Measurements from ENCODE around the gene CFAP107.
"Not testable (repeated sequence)": the region's sequence is repeated elsewhere in the genome, so short reads cannot be mapped to it uniquely, and the experiment has no call there.

The CFAP107 gene, protein sequence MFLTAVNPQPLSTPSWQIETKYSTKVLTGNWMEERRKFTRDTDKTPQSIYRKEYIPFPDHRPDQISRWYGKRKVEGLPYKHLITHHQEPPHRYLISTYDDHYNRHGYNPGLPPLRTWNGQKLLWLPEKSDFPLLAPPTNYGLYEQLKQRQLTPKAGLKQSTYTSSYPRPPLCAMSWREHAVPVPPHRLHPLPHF

DNA sequence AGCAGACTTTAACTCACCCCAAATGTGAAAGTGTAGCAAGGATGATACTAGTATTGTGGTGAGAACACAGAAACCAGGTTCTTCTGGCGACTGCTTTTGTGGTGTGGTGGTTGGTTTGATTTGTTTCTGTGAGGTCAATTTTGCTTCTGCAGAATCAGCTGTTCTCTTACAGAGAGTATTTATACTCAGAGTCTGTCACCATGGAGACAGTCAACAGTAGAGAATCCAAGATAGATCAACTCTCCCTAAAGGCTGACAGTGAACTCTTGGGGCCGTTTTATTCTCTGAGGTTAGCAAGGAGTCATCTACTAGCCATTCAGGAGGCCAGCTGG lies at the start of gene CFAP107:
Gene CFAP107 (plus strand): TSS at position 209 of the 332 bp plus-strand sequence. CDS start 231 bp downstream, outside the sequence.
- DNase-seq: no peak

DNA sequence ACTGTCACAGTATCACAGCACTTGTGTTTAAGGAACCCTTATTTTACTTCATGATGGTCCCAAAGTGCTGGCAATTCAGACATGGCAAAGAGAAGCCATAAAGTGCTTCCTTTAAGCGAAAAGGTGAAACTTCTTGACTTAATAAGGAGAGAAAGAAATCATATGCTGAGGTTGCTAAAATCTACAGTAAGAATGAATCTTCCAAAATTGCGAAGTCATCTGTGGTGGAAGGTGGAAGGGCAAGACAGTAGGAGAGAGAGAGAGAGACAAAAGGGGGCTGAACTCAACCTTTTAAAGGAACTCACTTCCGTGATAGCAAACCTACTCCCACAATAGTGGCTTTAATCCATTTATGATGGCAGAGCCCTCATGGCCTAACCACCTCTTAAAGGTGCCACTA lies 49.3 kb upstream of the CFAP107 start:
- no peak for DNase-seq

DNA sequence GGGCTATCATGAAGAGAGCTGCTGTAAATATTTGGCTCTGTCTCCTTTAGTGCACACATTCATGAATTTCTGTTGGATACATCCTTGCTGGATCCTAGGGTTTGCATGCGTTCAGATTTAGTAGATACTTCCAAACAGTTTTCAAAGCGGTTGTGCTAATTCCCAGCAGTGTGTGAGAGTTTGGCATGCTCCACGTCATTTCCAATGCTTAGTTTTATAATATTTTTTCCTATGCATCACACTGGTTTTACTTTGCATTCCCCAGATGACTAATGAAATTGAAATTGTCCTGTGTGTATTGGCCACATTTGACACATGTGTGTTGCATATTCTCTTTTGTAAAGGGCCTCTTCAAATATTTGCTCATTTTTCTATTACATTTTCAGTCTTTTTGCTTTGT lies 48.6 kb upstream of the CFAP107 start:
- no peak for DNase-seq

DNA sequence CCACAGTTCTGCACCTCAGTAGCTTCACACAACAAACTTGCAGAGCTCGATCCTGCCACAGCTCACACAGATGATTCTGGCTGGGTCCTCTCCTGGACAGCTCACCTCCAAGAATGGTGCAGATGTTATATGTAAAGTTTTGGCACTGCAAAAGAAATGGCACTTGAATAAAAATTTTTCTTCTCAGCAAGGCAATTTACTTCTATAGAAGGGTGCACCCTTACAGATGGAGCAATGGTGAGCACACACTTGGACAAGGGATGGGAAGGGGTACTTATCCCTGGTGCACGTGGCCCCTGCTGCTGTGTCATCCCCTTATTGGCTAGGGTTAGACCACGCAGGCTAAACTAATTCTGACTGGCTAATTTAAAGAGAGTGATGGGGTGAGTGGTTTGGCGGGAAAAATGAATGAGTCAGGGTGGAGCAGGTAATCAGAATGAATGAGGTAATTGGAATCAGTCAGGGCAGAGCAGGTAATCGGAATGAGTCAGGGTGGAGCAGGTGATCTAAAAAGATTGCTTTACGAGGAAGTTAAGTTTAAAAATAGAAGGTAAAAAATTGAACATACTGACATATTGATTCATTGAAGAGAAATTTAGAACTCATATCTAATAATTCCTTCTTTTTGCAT lies 42.1 kb upstream of the CFAP107 start:
- no peak for DNase-seq

DNA sequence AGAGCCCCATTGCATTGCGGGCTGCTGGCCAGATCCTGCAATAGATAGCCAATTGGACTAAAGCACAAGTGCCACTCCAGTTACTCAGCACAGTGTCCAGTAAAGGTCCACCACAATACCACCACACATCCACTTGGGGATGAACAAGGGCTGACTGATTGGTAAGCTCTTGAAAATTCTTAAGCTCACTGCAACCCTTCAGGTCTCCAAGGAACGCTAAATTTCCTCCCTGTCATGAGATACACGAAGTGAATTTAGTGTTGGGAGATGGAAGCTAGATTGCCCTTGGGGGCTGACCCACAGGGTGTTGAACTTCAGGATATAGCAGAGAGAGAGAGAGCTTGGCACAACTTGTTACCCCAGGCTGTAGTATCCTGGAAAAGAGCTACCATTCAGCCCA lies 39.9 kb upstream of the CFAP107 start:
- DNase-seq: no peak

DNA sequence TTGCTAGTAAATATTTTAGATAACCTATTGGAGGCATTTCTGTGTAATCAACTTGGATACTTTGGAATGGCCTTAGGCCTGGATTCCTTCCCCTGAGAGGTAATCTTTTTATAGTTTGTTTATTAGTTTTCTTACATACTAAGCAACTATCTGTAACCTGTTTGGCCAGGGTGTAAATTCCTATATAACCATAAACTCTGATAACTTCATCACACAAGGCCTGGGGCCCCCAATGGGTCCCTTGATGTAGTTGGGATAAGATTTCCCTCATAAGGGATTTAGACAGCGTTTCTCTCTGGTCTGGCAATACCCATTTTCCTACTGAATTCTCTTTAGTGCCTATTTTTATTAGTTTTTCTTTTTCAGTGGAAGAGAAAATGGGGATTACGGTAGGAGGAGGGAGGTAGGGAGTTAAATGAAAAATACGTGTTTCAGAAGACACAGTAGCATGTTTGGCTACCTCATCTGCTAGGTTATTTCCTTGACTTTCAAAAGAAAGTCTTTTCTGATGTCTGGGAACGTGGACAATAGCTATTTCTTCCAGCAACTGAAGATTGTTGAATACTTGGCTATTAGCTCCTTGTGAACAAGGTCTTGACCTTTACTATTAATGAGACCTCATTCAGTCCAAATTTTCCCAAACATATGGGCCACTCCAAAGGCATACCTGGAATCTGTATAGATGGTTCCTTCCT lies 37.5 kb upstream of the CFAP107 start:
- no peak for DNase-seq

DNA sequence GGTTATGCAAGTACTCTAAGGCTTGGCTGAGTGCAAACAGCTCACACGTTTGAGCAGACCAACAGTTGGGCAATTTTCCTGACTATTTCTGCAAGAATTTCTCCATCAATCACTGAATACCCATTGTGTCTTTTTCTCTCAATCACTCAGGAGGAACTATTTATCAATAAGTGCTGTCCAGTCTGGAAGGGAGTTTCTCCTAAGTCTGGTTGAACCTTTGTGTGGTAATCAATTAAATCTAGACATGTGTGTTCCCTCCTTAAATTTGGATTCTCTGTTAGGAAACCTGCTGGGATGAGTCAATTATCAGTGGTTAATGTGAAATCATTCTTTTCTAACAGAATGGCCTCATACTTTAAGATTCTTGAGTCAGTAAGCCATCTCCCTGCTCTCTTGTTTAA lies 36.9 kb upstream of the CFAP107 start:
- DNase-seq: no peak

DNA sequence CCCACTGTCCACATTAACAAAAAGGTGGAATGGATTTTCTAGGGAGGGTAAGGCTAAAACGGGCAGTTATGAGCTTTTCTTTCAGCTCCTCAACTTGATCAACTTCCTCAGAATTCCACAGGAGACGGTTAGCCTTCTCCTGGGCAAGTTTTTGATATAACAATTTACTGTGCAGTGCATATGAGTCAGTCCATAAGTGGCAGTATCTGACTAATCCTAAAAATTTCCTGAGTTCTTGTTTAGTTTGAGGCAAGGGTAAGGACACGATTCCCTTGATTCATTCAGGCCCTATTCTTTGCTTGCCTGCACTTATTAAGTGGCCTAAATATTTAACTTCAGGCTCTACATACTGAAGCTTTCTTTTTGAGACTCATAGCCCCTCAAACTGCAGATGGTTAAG lies 36.3 kb upstream of the CFAP107 start:
- DNase-seq: no peak

DNA sequence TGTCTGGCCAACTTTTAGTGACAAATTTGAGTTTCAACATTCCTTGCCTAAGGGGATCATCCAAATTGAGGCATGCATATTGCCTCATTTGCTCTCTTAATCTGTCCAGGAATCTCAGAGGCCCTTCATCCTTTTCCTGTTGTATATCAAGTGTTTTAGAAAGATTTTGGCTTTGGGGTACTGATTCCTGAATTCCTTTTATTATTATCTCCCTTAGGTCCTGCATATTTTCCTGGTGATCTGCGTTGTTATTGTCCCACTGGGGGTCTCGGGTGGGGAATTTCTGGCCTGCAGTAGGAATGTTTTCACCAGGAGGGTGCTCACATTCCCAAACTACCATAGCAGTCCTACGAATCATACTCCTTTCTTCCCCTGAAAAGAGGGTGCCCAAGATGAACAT lies 34.5 kb upstream of the CFAP107 start:
- no peak for DNase-seq

DNA sequence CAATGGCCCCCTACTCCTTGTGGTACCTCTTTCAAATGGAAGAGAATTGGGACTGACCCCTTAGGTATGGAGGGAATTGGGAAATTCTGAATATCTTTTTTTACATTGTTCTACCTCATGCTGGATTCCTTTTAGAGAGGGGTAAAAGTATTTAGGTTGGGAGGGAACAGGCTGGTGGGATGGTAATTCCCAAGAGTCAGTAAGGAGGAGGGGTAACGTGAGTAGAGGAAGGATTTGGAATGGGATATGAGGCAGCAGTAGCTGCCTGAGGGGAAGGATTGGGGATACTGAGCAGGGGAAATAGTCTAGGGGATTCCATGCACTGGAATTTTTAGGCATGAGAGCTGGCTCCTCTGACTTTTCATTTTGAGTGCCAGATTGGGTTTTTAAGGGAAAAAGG lies 33.9 kb upstream of the CFAP107 start:
- DNase-seq: no peak

DNA sequence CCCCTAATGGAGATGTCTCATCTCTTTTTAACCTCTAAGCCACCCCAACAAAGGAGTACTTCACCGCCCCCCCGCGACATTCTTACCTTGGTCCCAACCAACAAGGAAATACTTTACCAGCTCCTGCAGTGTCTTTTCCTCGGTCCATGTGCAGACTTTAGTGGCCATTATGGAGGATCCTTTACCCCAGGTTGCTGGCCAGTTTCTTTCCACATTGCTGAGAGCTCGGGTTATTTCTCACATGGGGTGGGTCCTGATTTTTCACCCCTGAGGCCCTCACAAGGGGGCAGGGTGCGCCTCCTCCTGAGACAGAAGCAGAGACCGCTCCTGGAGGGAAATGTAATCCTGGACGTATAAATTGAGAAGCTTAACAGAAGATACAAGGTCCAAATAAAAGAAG lies 33.1 kb upstream of the CFAP107 start:
- no peak for DNase-seq

DNA sequence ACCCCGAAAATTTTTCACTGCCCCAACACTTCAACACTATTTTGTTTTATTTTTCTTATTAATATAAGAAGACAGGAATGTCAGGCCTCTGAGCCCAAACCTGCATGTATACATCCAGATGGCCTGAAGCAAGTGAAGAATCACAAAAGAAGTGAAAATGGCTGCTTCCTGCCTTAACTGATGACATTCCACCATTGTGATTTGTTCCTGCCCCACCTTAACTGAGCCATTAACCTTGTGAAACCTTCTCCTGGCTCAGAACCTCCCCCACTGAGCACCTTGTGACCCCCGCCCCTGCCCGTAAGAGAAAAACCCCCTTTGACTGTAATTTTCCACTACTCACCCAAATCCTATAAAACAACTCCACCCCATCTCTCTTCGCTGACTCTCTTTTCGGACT lies 32.3 kb upstream of the CFAP107 start:
- DNase-seq: not testable (repeated sequence)

DNA sequence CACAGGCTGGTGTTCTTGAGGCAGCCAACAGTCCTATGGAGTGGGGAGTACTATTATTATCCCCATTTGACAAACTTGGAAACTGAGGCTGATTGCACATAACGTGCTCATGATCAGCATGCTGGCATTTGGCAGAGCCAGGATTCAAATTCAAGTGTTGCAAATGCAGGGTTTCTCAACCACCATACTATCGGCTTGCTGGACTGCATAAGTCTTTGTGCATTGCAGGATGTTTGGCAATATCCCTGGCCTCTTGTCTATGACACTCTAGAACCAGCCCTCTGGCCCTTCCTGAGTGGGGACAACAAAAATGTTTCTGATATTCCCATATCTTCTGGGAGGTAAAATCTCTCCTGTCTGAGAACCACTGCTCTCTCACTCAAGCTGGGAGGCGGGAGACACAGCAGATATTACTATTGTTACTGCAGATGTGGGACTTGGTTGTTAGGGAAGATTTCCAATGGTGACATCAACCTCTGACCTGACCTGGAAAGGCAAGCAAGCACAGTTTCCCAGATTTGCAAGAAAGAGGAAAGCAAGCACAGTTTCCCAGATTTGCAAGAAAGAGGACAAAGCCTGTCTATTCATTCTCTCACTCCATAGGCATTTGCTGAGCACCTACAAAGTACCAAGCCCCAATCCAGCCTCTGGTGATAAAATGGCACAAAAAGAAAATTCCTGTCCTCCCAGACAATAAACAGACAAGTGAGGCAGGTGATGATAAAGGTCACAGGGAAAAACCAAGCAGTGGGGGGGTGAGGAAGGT lies 31.1 kb upstream of the CFAP107 start:
- DNase-seq: no peak

DNA sequence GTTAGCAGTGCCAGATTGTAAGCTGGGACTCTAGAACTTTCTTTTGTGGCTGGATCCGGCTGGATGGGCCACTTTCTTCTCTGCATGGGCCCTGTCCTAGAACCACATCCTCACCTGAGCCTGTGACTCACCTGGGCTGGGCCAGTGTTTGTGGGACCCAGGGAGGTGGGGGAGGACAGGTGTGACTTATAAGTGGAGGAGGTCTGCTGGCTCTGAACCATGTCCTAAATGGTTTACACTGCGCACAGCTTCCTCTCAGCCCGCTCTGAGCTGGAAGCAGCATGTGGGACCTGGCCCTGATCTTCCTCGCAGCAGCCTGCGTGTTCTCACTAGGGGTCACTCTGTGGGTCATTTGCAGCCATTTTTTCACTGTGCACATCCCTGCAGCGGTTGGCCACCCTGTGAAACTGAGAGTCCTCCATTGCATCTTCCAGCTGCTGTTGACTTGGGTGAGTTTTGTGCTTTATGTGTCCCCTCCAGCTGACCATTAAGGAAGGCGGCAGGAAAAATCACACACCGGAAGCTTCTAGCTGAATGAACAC lies 30.0 kb upstream of the CFAP107 start, which contains the start of gene AADACL3:
Gene AADACL3 (plus strand): TSS at position 215 of the 542 bp plus-strand sequence. CDS start 67 bp downstream, at position 282.
- no peak for DNase-seq

DNA sequence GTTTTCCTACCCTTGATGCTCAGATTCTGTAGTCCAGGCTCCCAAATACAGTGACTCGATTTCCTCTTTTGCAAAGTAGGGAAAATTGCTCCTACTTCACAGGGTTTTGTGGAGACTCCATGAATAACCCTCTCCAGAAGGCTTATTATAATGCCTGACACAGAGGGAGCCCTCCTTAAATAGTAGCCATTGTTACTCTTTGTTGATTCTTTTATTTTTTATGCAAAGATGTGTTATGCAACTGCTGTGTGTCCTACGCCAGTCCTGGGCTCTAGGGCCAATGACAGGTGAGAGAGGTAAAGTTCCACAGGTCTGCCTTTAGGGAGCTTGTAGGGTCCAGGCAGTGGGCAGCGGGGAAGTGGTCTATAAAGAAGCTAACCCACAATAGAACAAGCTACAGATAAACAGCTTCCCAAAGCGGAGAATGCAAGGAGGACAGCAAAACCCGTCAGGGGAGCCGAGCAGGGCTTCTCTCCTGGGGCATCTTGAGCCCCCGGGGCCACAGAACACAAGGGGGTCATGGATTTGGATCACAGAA lies 28.6 kb upstream of the CFAP107 start:
- no peak for DNase-seq

DNA sequence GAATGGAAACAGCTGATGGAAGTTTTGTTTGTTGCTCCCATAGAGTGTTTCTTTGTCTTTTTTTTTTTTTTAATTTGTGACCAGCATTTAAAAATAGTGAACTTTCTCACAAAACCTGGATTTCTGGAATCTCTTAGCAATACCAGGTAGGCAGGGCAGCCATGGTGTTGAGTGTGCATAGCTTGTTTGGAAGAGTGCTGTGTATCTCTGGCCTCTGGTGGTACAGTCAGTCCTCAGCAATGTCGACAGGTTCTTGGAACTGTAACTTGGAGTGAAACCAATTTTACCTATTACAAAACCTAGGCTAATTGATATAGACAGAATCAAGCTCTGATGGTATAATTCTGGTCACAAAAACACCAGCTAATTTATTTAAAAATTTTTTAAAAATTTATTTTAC lies 23.4 kb upstream of the CFAP107 start:
- DNase-seq: no peak

DNA sequence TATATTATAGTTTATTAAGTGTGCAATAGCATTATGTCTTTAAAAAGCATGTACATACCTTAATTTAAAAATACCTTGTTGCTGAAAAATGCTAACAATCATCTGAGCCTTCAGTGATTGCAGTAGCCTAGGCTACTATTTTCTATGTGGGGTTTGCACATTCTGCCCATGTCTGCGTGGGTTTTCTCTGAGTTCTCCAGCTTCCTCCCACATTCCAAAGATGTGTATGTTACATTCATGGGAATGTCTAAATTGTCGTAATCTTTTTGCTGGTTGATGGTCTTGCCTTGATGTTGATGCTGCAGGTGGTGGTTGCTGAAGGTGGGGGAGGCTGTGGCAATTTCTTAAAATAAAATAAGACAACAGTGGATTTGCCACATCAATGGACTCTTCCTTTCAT lies 17.6 kb upstream of the CFAP107 start:
- DNase-seq: no peak

DNA sequence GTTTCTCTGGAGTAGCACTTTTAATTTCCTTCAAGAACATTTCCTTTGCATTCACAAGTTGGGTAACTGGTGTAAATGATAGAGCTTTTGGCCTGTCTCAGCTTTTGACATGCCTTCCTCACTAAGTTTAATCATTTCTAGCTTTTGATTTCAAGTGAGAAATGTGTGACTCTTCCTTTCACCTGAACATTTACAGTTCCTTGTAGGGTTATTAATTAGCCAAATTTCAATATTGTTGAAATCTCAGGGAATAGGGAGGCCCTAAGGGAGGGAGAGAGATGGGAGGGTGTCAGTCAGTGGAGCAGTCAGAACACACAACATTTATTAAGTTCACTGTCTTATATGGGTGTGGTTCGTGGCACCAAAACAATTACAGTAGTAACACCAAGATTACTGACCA lies 15.8 kb upstream of the CFAP107 start:
- no peak for DNase-seq

DNA sequence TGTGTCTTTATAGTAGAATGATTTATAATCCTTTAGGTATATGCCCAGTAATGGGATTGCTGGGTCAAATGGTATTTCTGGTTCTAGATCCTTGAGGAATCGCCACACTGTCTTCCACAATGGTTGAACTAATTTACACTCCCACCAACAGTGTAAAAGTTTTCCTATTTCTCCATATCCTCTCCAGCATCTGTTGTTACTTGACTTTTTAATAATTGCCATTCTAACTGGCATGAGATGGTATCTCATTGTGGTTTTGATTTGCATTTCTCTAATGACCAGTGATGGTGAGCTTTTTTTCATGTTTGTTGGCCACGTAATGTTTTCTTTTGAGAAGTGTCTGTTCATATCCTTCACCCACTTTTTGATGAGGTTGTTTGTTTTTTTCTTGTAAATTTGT lies 14.9 kb upstream of the CFAP107 start:
- DNase-seq: not testable (repeated sequence)

DNA sequence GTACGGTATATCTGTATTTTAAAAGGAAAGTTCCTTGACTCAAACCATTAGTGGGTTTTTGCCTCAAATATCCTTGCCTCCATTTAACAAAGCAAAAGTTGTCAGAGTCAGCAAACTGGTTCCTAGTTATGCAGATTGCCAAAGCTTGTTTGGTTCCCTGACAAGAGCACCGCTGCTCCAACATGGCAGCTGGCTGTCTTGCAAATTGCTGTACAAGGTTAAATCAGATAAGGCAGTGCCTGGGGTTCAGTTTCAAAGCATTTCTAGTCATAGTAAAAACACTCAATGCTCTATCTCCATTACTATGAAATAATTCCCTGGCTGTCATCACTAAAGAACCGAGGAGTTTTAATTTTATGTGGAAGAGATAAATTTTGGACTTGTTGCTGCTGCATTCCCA lies 11.3 kb upstream of the CFAP107 start:
- no peak for DNase-seq

DNA sequence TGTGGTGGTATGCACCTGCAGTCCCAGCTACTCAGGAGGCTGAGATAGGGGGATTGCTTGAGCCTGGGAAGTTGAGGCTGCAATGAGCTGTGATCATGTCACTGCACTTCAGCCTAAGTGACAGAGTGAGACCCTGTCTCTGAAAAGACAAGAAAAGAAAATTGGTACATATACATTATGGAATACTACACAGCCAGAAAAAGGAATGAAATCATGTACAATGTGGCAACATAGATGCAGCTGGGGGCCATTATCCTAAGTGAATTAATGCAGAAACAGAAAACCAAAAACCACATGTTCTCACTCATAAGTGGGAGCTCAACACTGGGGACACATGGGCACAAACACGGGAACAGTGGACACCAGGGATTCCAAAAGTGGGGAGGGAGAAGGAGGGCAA lies 7.1 kb upstream of the CFAP107 start:
- no peak for DNase-seq

DNA sequence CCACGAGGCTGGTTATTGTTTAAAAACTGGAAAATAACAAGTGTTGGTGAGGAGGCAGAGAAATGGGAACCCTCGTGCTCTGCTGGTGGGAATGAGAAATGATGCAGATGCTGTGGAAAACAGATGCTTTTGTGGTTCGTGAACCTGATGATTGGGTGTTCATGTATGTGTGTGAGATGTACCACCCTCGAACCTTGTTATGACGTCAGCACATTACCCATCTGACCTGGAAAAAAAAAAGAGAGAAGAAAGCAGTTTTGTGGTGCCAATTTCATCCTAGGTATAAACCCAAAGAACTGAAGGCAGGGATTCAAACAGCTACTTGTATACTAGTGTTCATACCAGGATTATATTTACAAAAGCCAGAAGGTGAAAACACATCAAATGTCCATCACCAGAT lies 6.4 kb upstream of the CFAP107 start:
- no peak for DNase-seq

DNA sequence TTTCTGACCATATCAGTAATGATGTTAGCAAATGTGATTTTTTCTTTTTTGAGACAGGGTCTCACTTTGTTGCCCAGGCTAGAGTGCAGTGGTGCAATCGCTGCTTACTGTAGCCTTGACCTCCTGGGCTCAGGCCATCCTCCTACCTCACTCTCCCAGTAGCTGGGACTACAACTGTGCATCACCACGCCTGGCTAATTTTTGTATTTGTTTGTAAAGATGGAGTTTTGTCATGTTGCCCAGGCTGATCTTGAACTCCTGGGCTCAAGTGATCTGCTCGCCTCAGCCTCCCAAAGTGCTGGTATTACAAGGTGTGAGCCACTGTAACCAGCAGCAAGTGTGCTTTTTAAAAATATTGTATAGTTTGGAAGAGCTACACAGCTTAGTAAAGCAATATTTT lies 4.1 kb upstream of the CFAP107 start:
- DNase-seq: no peak
